ENCODE data around the gene KCNJ6.

- no peak for TF ChIP-seq TARDBP (IDR thresholded peaks at IDR 0.05)
- no peak for TF ChIP-seq ARNT (IDR thresholded peaks at IDR 0.05)
- no peak for TF ChIP-seq ELF4 (IDR thresholded peaks at IDR 0.05)
- TF ChIP-seq FOXA1 (IDR thresholded peaks at IDR 0.05), result no peak
- TF ChIP-seq NFRKB (IDR thresholded peaks at IDR 0.05), result no peak
- no peak for TF ChIP-seq FOXM1 (IDR thresholded peaks at IDR 0.05; ENCODE audit: borderline replicate concordance)
- no peak for TF ChIP-seq LEF1 (IDR thresholded peaks at IDR 0.05; ENCODE audit: borderline replicate concordance)
- TF ChIP-seq BHLHE40 (IDR thresholded peaks at IDR 0.05; ENCODE audit: borderline replicate concordance), result no peak
- TF ChIP-seq SP1 (IDR thresholded peaks at IDR 0.05), result no peak
- TF ChIP-seq, protein P1, sequence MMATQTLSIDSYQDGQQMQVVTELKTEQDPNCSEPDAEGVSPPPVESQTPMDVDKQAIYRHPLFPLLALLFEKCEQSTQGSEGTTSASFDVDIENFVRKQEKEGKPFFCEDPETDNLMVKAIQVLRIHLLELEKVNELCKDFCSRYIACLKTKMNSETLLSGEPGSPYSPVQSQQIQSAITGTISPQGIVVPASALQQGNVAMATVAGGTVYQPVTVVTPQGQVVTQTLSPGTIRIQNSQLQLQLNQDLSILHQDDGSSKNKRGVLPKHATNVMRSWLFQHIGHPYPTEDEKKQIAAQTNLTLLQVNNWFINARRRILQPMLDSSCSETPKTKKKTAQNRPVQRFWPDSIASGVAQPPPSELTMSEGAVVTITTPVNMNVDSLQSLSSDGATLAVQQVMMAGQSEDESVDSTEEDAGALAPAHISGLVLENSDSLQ (IDR thresholded peaks at IDR 0.05), result no peak
- TF ChIP-seq FOXK2 (IDR thresholded peaks at IDR 0.05), result no peak
- no peak for TF ChIP-seq HDGF (IDR thresholded peaks at IDR 0.05; ENCODE audit: borderline replicate concordance)
These were observed 320.3 kb downstream of the KCNJ6 start for GRCh38 chr21:37595944-37596343.

Data from HEK293T (cell line).